Loucy (cell line): ENCODE results near the gene IGSF21.

Experiments
- CTCF ChIP-seq: fragments of 200-600 bp; sonication (generic); conservative IDR thresholded peaks from 2 replicates; pipeline ENCODE4 v1.5.1; 2014; ENCODE audit warnings: mild to moderate bottlenecking, antibody characterized with exemption, low read length
- EZH2phosphoT487 ChIP-seq: fragments of 200-600 bp; IDR thresholded peaks from 2 replicates; pipeline ENCODE4 v1.6.1; 2018; ENCODE audit warnings: antibody characterized with exemption, mild to moderate bottlenecking, moderate library complexity, borderline replicate concordance

GRCh38 chr1:18134324-18135046 is 26.9 kb downstream of the IGSF21 start:
- TF ChIP-seq CTCF (no peak), EZH2phosphoT487 (no peak)
